ENCODE results near the gene CDKN2B.

GRCh38 chr9:22052376-22052945, 43.4 kb upstream of the CDKN2B start:
- TF ChIP-seq HIVEP1 (CRISPR knock-in tag; IDR thresholded peaks at IDR 0.05) (no peak), SIN3A (IDR thresholded peaks at IDR 0.05; ENCODE audit: borderline replicate concordance, low read depth, low read length) (no peak), U2AF2 (IDR thresholded peaks at IDR 0.05; ENCODE audit: low read depth, low read length) (no peak), CTCF (CRISPR knock-in tag; IDR thresholded peaks at IDR 0.05) (no peak)
